Skeletal muscle tissue (tissue), 4 donors: ENCODE data around the gene EDRF1. TPM values are rescaled to one million over a fixed set of nuclear protein-coding genes. Genes with fewer than 3 reads are reported as not detected.

ENCODE experiments used
- H3K27ac ChIP-seq: one replicate; pipeline ENCODE4 v1.7.0; 2013; ENCODE audit warnings: mild to moderate bottlenecking, low read depth, low read length, inconsistent platforms
- H3K27me3 ChIP-seq, 3 donors: one replicate each; pipeline ENCODE4 v1.7.0; 2013; ENCODE audit warnings: low read length in 3 of 3; ENCODE audit not compliant: control insufficient read depth in 3 of 3, insufficient read depth in 3 of 3
- H3K36me3 ChIP-seq, 3 donors: one replicate each; pipeline ENCODE4 v1.7.0; 2013; ENCODE audit warnings: low read length in 3 of 3; ENCODE audit not compliant: control insufficient read depth in 3 of 3, insufficient read depth in 3 of 3
- H3K4me1 ChIP-seq, 3 donors: one replicate each; pipeline ENCODE4 v1.7.0; 2013; ENCODE audit warnings: low read length in 3 of 3, mild to moderate bottlenecking in 3 of 3; ENCODE audit not compliant: control insufficient read depth in 3 of 3, insufficient read depth in 3 of 3
- H3K4me3 ChIP-seq, 3 donors: one replicate each; pipeline ENCODE4 v1.7.0; 2013; ENCODE audit warnings: low read length in 3 of 3
- H3K9ac ChIP-seq, 3 donors: one replicate each; pipeline ENCODE4 v1.7.0; 2013; ENCODE audit warnings: low read length in 3 of 3, mild to moderate bottlenecking in 3 of 3, moderate library complexity in 2 of 3, low read depth in 1 of 3
- H3K9me3 ChIP-seq, 3 donors: one replicate each; pipeline ENCODE4 v1.7.0; 2013; ENCODE audit warnings: low read length in 3 of 3; ENCODE audit not compliant: control insufficient read depth in 3 of 3
- total RNA-seq: library from RNA; depleted of rRNA; stranded (reverse); fragments of >200 nt; gene quantifications from one replicate; pipeline ENCODE4 v1.2.3, GENCODE V29; 2014
- donor health status: Osteomylitis.

Gene EDRF1
- total RNA-seq, 1 donor from 2014 or later: 22.4 TPM

DNA sequence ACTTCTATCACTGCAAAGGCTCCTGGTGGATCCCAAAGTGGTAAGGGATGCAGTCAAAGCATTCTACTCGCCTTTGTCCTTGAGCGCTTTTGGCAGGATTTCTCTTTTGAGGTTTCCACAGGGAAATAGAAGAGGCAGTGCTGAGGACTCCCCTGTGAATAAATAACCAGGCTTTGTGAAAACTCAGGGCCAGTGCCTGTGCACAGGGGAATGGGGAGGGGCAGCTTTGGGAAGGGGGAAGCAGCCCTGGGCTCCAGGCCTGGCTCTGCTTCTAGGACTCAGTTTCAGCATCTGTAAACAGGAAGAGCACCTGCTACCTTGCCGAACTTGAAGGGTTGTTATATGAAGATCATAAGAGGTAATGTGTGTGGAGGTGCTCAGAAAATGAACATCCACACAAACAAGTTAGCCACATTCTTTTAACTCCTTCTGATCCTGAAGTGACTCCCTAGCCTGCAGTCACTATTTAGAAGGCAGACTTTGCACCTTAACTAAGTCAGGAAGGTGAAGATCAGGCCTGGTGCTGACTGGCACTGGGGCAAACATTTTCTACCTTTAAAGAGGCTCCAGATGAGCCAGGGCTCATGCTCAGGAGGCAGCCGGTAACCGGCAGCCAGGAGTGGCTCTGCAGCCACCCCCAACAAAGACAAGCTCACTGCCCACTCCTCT is 78.6 kb downstream of the EDRF1 start:
- H3K4me1 ChIP-seq: no peaks in the 10 kb centered on the region
- H3K27ac ChIP-seq: no peak overlapping the region
- H3K4me3 ChIP-seq: no peak overlapping the region
- no peak overlapping the region for H3K9ac ChIP-seq
- H3K9me3 ChIP-seq: no peaks in the 10 kb centered on the region
- peaks cover 46 to 70% (median 56%) of the 10 kb centered on the region in 3 donors for H3K36me3 ChIP-seq
- H3K27me3 ChIP-seq: no peaks in the 10 kb centered on the region

- Histone ChIP-seq H3K27me3 (no peaks in the 10 kb centered on the region), H3K9ac (no peak overlapping the region), H3K36me3 (peaks cover 41 to 59% (median 51%) of the 10 kb centered on the region in 3 donors)
Measured at GRCh38 chr10:125799451-125800182, 80.1 kb downstream of the EDRF1 start.

GRCh38 chr10:125801574-125801973 is 82.1 kb downstream of the EDRF1 start:
- H3K27me3 ChIP-seq: no peaks in the 10 kb centered on the region
- H3K4me1 ChIP-seq: no peaks in the 10 kb centered on the region
- no peak overlapping the region for H3K9ac ChIP-seq
- H3K4me3 ChIP-seq: no peak overlapping the region
- H3K9me3 ChIP-seq: no peaks in the 10 kb centered on the region
- no peak overlapping the region for H3K27ac ChIP-seq
- peaks cover 41 to 57% (median 53%) of the 10 kb centered on the region in 3 donors for H3K36me3 ChIP-seq

More at GRCh38 chr10:125799451-125800182, 80.1 kb downstream of the EDRF1 start:
- Histone ChIP-seq H3K27ac (no peak overlapping the region), H3K4me1 (no peaks in the 10 kb centered on the region), H3K4me3 (no peak overlapping the region), H3K9me3 (no peaks in the 10 kb centered on the region)

- no peak overlapping the region for H3K4me3 ChIP-seq
- H3K9me3 ChIP-seq: no peaks in the 10 kb centered on the region
- H3K4me1 ChIP-seq: no peaks in the 10 kb centered on the region
- H3K36me3 ChIP-seq: peaks cover 41 to 59% (median 56%) of the 10 kb centered on the region in 3 donors
- no peak overlapping the region for H3K9ac ChIP-seq
- no peak overlapping the region for H3K27ac ChIP-seq
- H3K27me3 ChIP-seq: no peaks in the 10 kb centered on the region
Measured at GRCh38 chr10:125802131-125802530, 82.6 kb downstream of the EDRF1 start.

- H3K9me3 ChIP-seq: no peaks in the 10 kb centered on the region
- H3K9ac ChIP-seq: no peak overlapping the region
- no peak overlapping the region for H3K27ac ChIP-seq
- H3K36me3 ChIP-seq: peaks cover 37 to 58% (median 57%) of the 10 kb centered on the region in 3 donors
- H3K27me3 ChIP-seq: no peaks in the 10 kb centered on the region
- H3K4me3 ChIP-seq: no peak overlapping the region
- no peaks in the 10 kb centered on the region for H3K4me1 ChIP-seq
Measured at GRCh38 chr10:125802739-125803138, 83.2 kb downstream of the EDRF1 start.

DNA sequence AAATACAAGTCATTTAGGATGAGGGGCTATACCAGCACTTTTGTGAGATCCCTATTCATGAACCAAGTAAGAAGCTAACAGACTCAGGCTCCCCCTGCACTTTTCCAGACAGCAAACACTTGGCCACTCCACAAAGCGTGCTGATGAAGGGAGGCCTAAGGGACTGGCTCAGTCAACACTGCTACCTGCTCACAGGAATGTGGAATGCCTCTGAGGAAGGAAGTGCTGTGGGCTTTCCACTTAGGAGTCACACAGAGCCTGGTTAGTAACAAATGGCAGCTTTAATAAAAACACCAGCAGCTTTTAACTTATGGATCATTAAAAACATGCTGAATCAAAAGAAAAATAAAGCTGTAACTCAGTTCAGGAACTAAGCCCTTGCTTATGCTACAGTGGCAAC is 88.5 kb downstream of the EDRF1 start:
- Histone ChIP-seq H3K4me1 (no peaks in the 10 kb centered on the region), H3K27ac (no peak overlapping the region), H3K36me3 (peaks cover 24 to 55% (median 51%) of the 10 kb centered on the region in 3 donors)

GRCh38 chr10:125811251-125811650 is 91.7 kb downstream of the EDRF1 start:
- Histone ChIP-seq H3K4me1 (no peaks in the 10 kb centered on the region), H3K36me3 (peaks cover 25 to 66% (median 57%) of the 10 kb centered on the region in 3 donors), H3K9ac (no peak overlapping the region), H3K4me3 (no peak overlapping the region), H3K9me3 (no peaks in the 10 kb centered on the region), H3K27ac (no peak overlapping the region), H3K27me3 (no peaks in the 10 kb centered on the region)

More for the DNA sequence above, 88.5 kb downstream of the EDRF1 start:
- Histone ChIP-seq H3K9ac (no peak overlapping the region), H3K9me3 (no peaks in the 10 kb centered on the region), H3K4me3 (no peak overlapping the region), H3K27me3 (no peaks in the 10 kb centered on the region)

- Histone ChIP-seq H3K36me3 (peaks cover 24 to 57% (median 47%) of the 10 kb centered on the region in 3 donors), H3K27me3 (no peaks in the 10 kb centered on the region), H3K9ac (no peak overlapping the region)
Measured at GRCh38 chr10:125812128-125812750, 92.7 kb downstream of the EDRF1 start.

More at GRCh38 chr10:125812128-125812750, 92.7 kb downstream of the EDRF1 start:
- no peaks in the 10 kb centered on the region for H3K9me3 ChIP-seq
- no peak overlapping the region for H3K4me3 ChIP-seq
- no peak overlapping the region for H3K27ac ChIP-seq
- H3K4me1 ChIP-seq: no peaks in the 10 kb centered on the region
